Hepatic stellate cell (primary cell): ENCODE measurements around the gene EEF2KMT.

Source experiments
- DNase-seq: peaks from one replicate; pipeline ENCODE4 v3.0.0; 2011; ENCODE audit warnings: low spot score

Gene EEF2KMT

GRCh38 chr16:5041600-5042133 is 55.9 kb downstream of the EEF2KMT start:
- peak; percentile 43 for DNase-seq

GRCh38 chr16:5040451-5040850 is 57.1 kb downstream of the EEF2KMT start:
- no peak for DNase-seq

- DNase-seq, result peak; percentile 61
Observed at GRCh38 chr16:5036228-5037156, 61.1 kb downstream of the EEF2KMT start.

- no peak for DNase-seq
Observed at GRCh38 chr16:5035909-5036227, 61.7 kb downstream of the EEF2KMT start.
